SKM-1 (cell line): ENCODE measurements around the gene CCDC160.
"Not testable (repeated sequence)": the region's sequence is repeated elsewhere in the genome, so short reads cannot be mapped to it uniquely, and the experiment has no call there.

Source experiments
- DNase-seq: peaks from one replicate; lab custom pipeline; 2025; ENCODE audit not compliant: unreplicated experiment; lab: John Stamatoyannopoulos, UW

Gene CCDC160

GRCh38 chrX:134236626-134237614 lies at the start of gene CCDC160:
Gene CCDC160 (plus strand): TSS chrX:134237182. CDS start chrX:134244801, 7,619 bp downstream.
- no peak for DNase-seq

- no peak for DNase-seq
These were observed 45.7 kb upstream of the CCDC160 start for GRCh38 chrX:134191281-134191680.

GRCh38 chrX:134194915-134195314 lies 42.1 kb upstream of the CCDC160 start:
- DNase-seq, result no peak

GRCh38 chrX:134202561-134202960 lies 34.4 kb upstream of the CCDC160 start:
- no peak for DNase-seq

GRCh38 chrX:134206221-134206620 lies 30.8 kb upstream of the CCDC160 start:
- DNase-seq, result no peak

GRCh38 chrX:134210465-134210864 lies 26.5 kb upstream of the CCDC160 start:
- no peak for DNase-seq

- no peak for DNase-seq
These were observed 1.7 kb upstream of the CCDC160 start for GRCh38 chrX:134235236-134235635.

- DNase-seq, result not testable (repeated sequence)
These were observed 1.2 kb downstream of the CCDC160 start for GRCh38 chrX:134238144-134238543.

- no peak for DNase-seq
These were observed 2.0 kb downstream of the CCDC160 start for GRCh38 chrX:134239016-134239415.

- DNase-seq, result no peak
These were observed 3.2 kb downstream of the CCDC160 start for GRCh38 chrX:134240209-134240608.

GRCh38 chrX:134241960-134242619 lies 5.1 kb downstream of the CCDC160 start:
- no peak for DNase-seq

GRCh38 chrX:134244043-134244442 lies 7.1 kb downstream of the CCDC160 start:
- no peak for DNase-seq

- DNase-seq, result no peak
These were observed 9.3 kb downstream of the CCDC160 start for GRCh38 chrX:134246282-134246681.

- DNase-seq, result no peak
These were observed 10.5 kb downstream of the CCDC160 start for GRCh38 chrX:134247492-134247891.

- DNase-seq, result no peak
These were observed 12.3 kb downstream of the CCDC160 start for GRCh38 chrX:134249241-134249640.

- no peak for DNase-seq
These were observed 14.3 kb downstream of the CCDC160 start for GRCh38 chrX:134251241-134251640.

- no peak for DNase-seq
These were observed 17.5 kb downstream of the CCDC160 start for GRCh38 chrX:134254511-134254910.

GRCh38 chrX:134255555-134255954 lies 18.6 kb downstream of the CCDC160 start:
- no peak for DNase-seq

GRCh38 chrX:134256684-134257083 lies 19.7 kb downstream of the CCDC160 start:
- DNase-seq, result no peak

GRCh38 chrX:134258202-134258601 lies 21.2 kb downstream of the CCDC160 start:
- no peak for DNase-seq

GRCh38 chrX:134285934-134286333 lies 49.0 kb downstream of the CCDC160 start:
- not testable (repeated sequence) for DNase-seq

- DNase-seq, result no peak
These were observed 50.4 kb downstream of the CCDC160 start for GRCh38 chrX:134287346-134287745.
